Mucosa of descending colon (tissue), 3 donors: ENCODE measurements around the gene SIGLEC12. TPM values are rescaled to one million over a fixed set of nuclear protein-coding genes. Genes with fewer than 3 reads are reported as not detected.

Source experiments
- ATAC-seq: fragments of 200-7000 bp; cut with Tn5 transposase; one replicate; pipeline ENCODE4 v1.9.1; 2020; ENCODE audit warnings: mild to moderate bottlenecking, moderate library complexity
- DNase-seq, 3 donors: peaks; one replicate each; pipeline ENCODE4 v3.0.0-alpha.2; 2020
- H3K36me3 ChIP-seq: fragments of 200-600 bp; one replicate; pipeline ENCODE4 v1.8.0; 2021; ENCODE audit warnings: low read depth, mild to moderate bottlenecking
- H3K4me1 ChIP-seq: fragments of 200-600 bp; one replicate; pipeline ENCODE4 v1.8.0; 2021; ENCODE audit warnings: low read depth, mild to moderate bottlenecking
- H3K4me3 ChIP-seq: fragments of 200-600 bp; one replicate; pipeline ENCODE4 v1.8.0; 2021; ENCODE audit warnings: mild to moderate bottlenecking
- H3K9me3 ChIP-seq: fragments of 200-600 bp; one replicate; pipeline ENCODE4 v1.8.0; 2021; ENCODE audit warnings: mild to moderate bottlenecking
- intact Hi-C, 2 donors: fragments of 100-400 bp; cut with DNase I in 1 of 2; cut with micrococcal nuclease in 1 of 2; formaldehyde crosslinking; loops; one replicate each; pipeline versions ENCODE4 v1.11.0 to v1.11.1; 2022; cut with DNase I, micrococcal nuclease
- total RNA-seq, 3 donors: library from RNA; stranded (reverse); fragmentation: NEBNext Ultra II Directional in 2 of 3; extraction: Animal tissue kit (Norgen Biotek cat#: 25700) in 2 of 3; gene quantifications; one replicate each; pipeline versions ENCODE4 v1.2.1 to v1.2.4, GENCODE V29; 2021 to 2023
- TF ChIP-seq, protein P1 (sequence below): fragments of 200-600 bp; IDR thresholded peaks from one replicate; pipeline ENCODE4 v1.8.0; 2022; ENCODE audit warnings: antibody characterized with exemption, mild to moderate bottlenecking
- donor health status: DM: no; HTN: no; CAD: no; lungs with moderate emphysema.
- donor health status: DM: no; HTN: no; CAD: no.
- donor health status: DM: no; HTN: yes; CAD: no.

The SIGLEC12 gene
- total RNA-seq, 3 donors from 2014 or later = 0.22 to 1.5 TPM; not detected in 1

DNA sequence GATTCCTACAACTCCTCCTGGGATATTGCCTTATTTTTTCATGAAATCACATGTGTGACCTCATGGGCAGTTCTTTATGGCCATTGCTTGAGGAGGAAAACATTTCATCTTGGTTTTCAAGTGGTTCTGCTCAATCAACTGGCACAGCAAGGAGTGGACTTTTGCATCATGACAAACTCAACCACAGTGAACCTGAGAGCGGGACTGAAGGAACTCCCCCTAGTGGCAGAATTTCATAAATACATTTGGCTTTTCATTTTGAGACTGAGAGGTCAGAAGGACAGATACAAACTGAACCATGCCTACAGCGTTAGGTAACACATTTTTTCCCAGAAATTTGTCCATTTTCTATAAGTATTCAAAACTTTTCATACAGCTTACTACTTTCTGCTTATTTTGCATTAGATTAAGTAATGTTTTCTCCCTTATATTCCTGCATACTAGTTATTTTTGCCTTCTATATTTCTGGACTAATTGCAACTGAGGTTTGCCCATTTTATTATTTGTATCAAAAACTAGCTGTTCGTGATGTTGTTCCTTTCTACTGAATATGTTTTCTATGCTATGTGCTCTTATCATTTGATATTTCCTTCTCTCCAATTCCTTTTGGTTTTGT, 13.4 kb upstream of the SIGLEC12 start:
- Histone ChIP-seq H3K36me3 (no peaks in the 10 kb centered on the region), H3K4me3 (no peak overlapping the region), H3K4me1 (no peaks in the 10 kb centered on the region), H3K9me3 (no peaks in the 10 kb centered on the region)
- intact Hi-C loops = no loop called here
- ATAC-seq (peak; percentile 64), DNase-seq (peak in 1 of 3 donors; percentile 9)
- TF ChIP-seq, protein P1, sequence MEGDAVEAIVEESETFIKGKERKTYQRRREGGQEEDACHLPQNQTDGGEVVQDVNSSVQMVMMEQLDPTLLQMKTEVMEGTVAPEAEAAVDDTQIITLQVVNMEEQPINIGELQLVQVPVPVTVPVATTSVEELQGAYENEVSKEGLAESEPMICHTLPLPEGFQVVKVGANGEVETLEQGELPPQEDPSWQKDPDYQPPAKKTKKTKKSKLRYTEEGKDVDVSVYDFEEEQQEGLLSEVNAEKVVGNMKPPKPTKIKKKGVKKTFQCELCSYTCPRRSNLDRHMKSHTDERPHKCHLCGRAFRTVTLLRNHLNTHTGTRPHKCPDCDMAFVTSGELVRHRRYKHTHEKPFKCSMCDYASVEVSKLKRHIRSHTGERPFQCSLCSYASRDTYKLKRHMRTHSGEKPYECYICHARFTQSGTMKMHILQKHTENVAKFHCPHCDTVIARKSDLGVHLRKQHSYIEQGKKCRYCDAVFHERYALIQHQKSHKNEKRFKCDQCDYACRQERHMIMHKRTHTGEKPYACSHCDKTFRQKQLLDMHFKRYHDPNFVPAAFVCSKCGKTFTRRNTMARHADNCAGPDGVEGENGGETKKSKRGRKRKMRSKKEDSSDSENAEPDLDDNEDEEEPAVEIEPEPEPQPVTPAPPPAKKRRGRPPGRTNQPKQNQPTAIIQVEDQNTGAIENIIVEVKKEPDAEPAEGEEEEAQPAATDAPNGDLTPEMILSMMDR = peak; percentile 41

DNA sequence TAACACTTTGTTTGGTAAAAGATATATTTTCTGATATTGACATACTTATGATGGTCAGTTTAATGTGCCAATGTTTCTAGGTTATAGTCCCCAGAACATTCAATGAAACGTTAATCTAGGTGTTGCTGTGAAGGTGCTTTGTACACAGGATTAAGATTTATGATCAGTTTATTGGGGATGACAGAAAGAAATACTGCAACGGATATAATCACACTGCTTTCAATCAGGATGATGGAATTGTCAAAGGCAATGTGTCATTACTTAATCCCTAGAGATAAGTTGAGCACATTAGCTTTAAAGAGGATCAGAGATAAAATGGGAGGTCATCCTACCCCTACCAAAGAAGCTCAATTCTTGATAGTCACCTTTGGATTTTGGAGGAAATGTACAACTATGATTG, 12.4 kb upstream of the SIGLEC12 start:
- no peaks in the 10 kb centered on the region for H3K4me1 ChIP-seq
- H3K36me3 ChIP-seq = no peaks in the 10 kb centered on the region
- H3K4me3 ChIP-seq = no peak overlapping the region
- H3K9me3 ChIP-seq = no peaks in the 10 kb centered on the region
- TF ChIP-seq, protein P1 = no peak
- intact Hi-C loops = no loop called here
- no peak for DNase-seq
- ATAC-seq = no peak

DNA sequence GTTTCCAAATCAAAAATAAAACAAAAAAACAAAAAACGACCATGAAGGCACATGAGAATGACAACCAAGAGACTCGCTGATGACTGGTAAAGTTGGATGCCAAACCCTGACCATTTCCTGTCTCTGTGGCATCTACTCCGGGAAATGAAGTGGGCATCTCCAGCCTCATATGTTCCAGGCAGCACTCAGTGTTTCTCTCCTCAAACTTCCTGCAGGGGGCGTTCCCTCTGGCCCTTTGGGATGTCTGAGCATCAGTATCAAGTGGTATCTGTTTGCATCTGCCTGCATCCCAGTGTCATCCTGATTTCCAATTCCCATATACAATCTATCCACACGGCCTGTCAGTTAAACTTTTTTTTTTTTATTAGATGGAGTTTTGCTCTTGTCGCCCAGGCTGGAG, 9.8 kb upstream of the SIGLEC12 start:
- Histone ChIP-seq H3K36me3 (no peaks in the 10 kb centered on the region), H3K4me1 (no peaks in the 10 kb centered on the region), H3K9me3 (no peaks in the 10 kb centered on the region), H3K4me3 (no peak overlapping the region)
- intact Hi-C loops = no loop called here
- TF ChIP-seq, protein P1 = no peak
- DNase-seq (no peak), ATAC-seq (no peak)

DNA sequence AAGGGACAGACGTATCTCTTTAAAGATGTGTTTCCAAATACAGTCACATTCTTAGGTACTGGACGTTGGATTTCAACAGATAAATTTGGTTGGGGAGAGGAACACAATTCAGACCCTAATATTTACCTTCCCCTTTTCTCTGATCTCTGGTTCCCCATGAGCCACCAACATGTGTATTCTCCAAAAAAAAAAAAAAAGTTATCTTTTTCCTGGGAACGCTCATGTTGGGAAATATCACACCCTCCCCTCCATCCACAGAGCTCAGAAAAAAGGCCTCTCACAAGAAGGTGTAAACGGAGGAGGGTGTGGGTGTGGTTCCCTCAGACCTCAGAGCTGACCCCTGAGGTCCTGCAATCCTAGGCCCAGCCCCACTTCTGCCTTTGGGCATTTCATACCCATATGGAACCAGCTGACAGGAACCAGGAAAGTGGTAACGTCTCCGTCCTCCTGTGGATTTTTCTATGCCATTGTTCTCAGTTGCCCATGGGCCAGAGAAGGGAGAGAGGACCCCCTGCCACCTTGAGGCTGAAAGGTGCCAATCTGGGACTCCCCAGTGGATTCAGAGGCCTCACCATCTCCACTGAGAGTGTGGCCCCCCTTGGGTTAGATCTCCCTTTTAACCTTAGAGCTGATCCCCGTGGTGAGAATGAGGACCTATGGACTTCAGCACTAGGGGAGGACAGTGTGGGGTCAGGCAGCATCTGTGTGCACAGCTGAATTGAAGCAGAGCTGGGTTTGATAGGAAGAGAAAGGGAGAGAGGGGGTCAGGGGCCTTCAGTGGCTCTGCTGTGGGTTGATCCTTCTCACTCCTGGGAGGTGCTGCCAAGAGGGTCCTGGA, 8.4 kb upstream of the SIGLEC12 start:
- no peaks in the 10 kb centered on the region for H3K4me1 ChIP-seq
- H3K36me3 ChIP-seq = no peaks in the 10 kb centered on the region
- TF ChIP-seq, protein P1 = no peak
- ATAC-seq = no peak
- H3K9me3 ChIP-seq = no peaks in the 10 kb centered on the region
- H3K4me3 ChIP-seq = no peak overlapping the region
- DNase-seq = no peak
- intact Hi-C loops = no loop called here

DNA sequence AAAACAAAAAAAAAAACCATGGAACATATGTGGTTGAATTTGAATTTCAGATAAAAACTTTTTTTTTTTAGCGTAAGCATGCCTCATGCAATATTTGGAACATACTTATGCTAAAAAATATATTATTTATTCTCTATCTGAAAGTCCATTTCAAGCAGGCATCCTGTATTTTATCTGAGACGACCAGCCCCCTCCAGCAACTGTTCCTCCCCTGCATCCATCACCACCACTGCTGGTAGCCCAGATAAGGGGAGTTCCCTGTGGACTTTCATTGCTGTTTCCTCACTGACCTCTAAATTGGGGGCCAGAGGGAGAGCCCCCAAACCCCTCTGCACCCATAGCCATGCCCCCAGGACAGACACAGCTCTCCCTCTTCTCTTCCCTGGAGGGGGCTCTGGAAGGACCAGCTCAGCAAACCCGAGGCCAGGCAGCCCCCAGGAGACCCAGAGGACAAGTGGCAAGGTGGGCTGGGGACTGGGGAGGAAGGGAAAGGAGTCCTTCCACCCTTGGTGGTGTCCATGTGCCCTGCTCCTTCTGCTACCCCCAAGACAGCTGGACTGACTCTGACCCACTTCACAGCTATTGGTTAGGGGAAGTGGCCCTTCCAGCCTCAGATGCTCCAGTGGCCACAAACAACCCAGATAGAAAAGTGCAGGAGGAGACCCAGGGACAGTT, 6.6 kb upstream of the SIGLEC12 start:
- intact Hi-C loops = no loop called here
- DNase-seq (no peak), ATAC-seq (peak; percentile 23)
- Histone ChIP-seq H3K36me3 (no peaks in the 10 kb centered on the region), H3K4me3 (no peak overlapping the region), H3K9me3 (no peaks in the 10 kb centered on the region), H3K4me1 (no peaks in the 10 kb centered on the region)
- TF ChIP-seq, protein P1 = no peak
